Keratinocyte (primary cell): Measurements from ENCODE around the gene EIF2A.

ENCODE experiments used
- EZH2 ChIP-seq: IDR thresholded peaks from one replicate; pipeline ENCODE4 v1.6.1; 2012; ENCODE audit warnings: inconsistent platforms, mild to moderate bottlenecking, low read length, moderate library complexity
- TF ChIP-seq, protein P1 (sequence below), 3 experiments: IDR thresholded peaks in 1 of 3; conservative IDR thresholded peaks in 1 of 3; optimal IDR thresholded peaks in 1 of 3; 2 replicates in 2 of 3; 3 replicates in 1 of 3; pipeline versions ENCODE3 to v1.5.1; 2011; ENCODE audit warnings: low read length in 3 of 3, mild to moderate bottlenecking in 3 of 3, moderate library complexity in 2 of 3, control low read depth in 1 of 3, inconsistent platforms in 1 of 3; ENCODE audit not compliant: insufficient read depth in 2 of 3; ENCODE audit errors: extremely low read depth in 1 of 3

- TF ChIP-seq, protein P1, sequence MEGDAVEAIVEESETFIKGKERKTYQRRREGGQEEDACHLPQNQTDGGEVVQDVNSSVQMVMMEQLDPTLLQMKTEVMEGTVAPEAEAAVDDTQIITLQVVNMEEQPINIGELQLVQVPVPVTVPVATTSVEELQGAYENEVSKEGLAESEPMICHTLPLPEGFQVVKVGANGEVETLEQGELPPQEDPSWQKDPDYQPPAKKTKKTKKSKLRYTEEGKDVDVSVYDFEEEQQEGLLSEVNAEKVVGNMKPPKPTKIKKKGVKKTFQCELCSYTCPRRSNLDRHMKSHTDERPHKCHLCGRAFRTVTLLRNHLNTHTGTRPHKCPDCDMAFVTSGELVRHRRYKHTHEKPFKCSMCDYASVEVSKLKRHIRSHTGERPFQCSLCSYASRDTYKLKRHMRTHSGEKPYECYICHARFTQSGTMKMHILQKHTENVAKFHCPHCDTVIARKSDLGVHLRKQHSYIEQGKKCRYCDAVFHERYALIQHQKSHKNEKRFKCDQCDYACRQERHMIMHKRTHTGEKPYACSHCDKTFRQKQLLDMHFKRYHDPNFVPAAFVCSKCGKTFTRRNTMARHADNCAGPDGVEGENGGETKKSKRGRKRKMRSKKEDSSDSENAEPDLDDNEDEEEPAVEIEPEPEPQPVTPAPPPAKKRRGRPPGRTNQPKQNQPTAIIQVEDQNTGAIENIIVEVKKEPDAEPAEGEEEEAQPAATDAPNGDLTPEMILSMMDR (optimal IDR thresholded peaks at IDR 0.05 in 1 of 3, IDR thresholded peaks at IDR 0.05 in 1 of 3, conservative IDR thresholded peaks at IDR 0.05 in 1 of 3; ENCODE audit: extremely low read depth in 1 of 3, insufficient read depth in 2 of 3, low read length in 3 of 3): no peak
- no peak for TF ChIP-seq EZH2
Observed at GRCh38 chr3:150528354-150528797, 18.2 kb upstream of the EIF2A start.
